A204.1 (cell line): ENCODE measurements around the gene STKLD1.

Source experiments
- FAIRE-seq: peaks from 2 replicates; lab custom pipeline; 2012; peaks lifted over from hg19 to GRCh38; lab: Jason Lieb, UNC

STKLD1 gene

DNA sequence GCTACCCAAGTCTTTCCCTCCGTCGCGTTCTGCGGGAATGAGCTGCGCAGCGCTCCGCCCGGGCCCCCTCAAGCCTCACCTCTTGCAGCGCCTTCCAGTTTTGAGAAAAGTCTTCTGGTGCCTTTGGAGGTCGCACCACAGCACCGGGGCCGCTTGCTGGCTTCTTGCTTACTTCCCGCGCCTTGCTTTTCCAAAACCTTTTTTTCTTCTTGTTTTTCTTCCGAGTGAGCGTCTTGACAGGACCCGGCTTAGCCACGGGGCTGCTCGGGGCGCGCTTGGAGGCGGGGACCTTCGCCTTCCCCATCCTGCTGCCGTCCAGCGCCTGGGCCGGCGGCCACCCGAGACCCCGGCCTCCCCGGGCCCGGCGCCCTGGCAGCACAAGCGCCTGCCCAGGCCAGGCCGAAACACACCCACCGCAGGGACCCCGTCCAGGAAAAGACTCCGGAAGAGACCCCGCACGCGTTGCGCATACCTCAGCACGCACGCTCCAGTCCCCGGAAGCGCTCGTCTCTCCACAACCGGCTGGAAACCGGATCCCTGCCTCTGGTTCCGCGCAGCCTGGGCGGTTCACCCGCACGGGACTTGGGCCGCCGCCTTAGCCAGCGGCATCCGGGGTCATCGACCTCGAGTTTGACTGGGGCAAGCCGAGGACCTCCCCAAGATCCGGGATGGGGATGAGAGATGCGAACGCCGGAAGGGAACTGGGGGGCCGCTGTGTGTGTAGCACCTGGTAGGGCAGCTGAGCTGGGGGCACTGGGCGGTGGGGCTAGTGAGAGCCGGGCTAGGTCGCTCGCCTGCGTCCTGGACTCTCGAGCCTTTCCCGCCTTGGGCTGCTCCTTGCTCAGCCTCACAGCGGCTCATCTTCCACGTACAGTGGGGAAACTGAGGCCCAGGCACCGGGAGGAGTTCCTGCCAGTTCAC is 41.6 kb downstream of the STKLD1 start, which contains the start of gene REXO4:
Gene REXO4 (minus strand): TSS at position 470 of the 921 bp plus-strand sequence. CDS start 166 bp downstream, at position 304.
- FAIRE-seq: no peak

DNA sequence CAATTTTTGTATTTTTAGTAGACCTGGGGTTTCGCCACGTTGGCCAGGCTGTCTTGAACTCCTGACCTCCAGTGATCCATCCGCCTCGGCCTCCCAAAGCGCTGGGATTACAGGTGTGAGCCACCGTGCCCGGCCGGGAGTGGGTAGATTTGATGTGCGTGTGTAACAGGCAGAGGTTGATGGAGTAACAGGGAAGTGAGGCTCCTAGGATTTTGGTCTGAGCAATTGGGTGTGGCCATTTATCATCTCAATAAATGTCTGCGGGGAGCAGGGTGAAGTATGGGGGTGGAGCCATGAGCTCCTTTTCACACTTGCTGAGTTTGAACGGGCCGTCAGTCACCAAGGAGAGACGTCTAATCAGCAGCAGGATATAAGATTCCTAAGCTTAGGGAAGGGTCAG is 42.8 kb downstream of the STKLD1 start:
- FAIRE-seq: no peak

GRCh38 chr9:133420392-133420827 is 44.2 kb downstream of the STKLD1 start:
- no peak for FAIRE-seq

DNA sequence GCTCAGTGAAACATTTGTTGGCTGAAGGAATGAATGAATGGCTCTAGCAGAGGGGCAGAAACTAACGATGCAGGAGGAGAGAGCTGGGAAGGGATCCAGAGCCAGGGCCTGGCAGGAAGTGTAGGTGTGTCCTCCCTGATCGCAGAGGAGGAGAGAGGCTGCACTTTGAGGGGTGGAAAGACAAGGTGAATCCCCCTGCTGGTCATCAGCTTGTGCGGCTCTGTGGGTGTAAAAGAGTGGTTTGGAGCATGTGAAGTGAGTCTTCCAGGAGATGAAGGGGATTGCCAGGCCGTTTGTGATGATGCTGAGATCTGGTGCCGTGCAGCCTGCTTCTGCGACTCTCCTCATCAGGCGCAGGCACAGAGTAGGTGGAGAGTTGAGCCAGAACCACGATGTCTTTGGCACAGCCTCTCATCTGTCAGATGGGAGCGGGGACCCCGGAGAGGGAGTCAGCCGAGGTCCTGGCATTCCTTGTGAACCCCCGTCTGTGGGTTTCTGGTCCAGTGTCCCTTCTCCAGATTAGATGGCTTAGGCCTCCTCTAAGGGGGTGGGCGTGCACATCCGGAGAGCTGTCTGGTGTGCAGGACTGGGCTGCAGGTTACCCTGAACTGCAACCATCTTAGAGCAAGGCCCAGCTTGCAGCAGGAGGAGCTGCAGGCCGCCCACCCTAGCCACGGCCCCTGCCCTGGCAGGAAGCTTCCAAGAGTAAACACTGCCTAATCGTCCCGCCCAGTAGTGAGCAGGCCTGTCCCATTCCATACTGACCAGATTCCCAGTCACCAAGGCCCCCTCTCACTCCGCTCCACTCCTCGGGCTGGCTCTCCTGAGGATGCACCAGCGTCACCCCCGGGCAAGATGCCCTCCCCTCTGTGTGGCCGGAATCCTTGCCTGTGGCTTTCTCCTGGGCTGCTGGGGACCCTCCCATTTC is 45.7 kb downstream of the STKLD1 start, which contains the start of gene ADAMTS13:
Gene ADAMTS13 (plus strand): TSS at position 753 of the 928 bp plus-strand sequence. CDS start 77 bp downstream, at position 830.
- FAIRE-seq: no peak

GRCh38 chr9:133423216-133423615 is 47.0 kb downstream of the STKLD1 start:
- FAIRE-seq: no peak

DNA sequence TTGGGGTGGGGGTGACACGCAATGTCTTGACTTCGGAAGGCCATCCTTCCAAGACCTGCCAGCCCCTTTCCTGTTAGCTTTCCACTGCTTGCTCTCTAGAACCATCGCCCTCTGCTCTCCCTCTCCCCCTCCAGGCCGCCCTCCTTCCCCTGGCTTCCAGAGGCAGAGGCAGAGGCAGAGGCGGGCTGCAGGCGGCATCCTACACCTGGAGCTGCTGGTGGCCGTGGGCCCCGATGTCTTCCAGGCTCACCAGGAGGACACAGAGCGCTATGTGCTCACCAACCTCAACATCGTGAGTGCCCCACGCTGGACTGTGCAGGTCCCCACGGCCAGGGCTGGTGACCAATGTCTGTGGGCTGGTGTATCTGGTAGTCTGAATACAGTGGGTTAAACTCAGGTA is 48.0 kb downstream of the STKLD1 start:
- no peak for FAIRE-seq

DNA sequence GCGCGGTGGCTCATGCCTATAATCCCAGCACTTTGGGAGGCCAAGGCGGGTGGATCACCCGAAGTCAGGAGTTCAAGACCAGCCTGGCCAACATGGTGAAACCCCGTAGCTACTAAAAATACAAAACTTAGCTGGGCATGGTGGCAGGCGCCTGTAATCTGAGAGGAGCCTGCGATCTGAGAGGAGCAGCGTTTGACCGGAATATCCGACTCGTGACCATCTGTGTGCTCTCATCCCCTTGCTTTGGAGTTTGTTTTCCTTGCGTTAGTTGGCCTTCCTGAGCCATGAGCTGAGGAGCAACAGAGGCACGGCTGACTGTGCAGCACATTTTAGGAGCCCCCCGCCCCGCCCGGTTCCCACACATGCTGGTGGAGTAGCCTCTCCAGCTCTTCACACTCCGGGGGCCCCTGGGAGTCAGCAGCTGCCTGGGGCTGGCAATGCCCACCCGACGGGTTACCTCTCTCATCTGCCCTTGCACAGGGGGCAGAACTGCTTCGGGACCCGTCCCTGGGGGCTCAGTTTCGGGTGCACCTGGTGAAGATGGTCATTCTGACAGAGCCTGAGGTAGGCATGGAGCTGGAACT is 49.0 kb downstream of the STKLD1 start:
- FAIRE-seq: no peak

- FAIRE-seq: no peak
Observed at GRCh38 chr9:133426011-133426410, 49.8 kb downstream of the STKLD1 start.

DNA sequence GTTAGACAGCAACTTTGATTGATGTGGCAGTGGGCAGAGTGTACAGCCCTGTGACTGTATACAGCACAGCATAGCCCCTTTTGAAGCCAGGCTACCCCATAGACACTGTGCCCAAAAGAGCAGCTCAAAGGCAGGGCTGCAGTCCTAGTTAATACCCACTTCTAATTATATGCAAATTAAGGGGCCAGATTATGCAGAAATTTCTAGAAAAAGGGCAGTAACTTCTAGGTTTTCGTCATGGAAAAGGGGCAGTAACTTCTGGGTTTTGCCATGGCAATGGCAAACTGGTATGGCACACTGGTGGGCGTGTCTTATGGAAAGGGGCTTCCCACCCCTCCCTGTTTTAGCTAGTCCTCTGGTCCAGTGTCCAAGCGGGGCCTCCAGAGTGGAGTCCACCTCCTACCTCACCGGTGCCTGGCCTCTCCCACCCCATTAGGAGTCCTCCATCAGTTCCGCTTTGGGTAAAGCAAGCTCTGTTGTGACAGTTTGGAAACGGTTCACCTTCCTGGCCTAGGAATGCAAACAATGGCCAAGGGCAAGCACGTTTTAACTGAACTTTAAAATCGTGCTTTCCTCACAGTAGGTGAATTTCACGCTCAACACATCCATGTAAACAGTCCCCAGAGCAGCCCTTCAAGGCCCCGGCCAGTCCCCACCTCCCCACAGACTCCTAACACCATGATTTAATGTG is 51.6 kb downstream of the STKLD1 start:
- FAIRE-seq: no peak

DNA sequence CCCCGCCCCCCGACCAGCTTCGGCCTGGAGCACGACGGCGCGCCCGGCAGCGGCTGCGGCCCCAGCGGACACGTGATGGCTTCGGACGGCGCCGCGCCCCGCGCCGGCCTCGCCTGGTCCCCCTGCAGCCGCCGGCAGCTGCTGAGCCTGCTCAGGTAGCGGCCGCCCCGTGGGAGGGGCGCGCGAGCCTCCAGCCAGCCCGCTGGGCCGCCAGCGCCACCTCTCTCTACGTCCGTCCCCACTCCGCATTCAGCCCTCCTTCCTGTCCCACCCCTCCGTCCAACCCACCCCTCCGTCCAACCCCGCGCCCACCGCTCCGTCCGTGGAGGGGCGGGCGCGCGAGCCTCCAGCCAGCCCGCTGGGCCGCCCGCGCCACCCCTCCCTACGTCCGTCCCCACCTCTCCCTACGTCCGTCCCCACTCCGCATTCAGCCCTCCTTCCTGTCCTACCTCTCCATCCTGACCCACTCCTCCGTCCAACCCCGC is 52.5 kb downstream of the STKLD1 start:
- FAIRE-seq: no peak

DNA sequence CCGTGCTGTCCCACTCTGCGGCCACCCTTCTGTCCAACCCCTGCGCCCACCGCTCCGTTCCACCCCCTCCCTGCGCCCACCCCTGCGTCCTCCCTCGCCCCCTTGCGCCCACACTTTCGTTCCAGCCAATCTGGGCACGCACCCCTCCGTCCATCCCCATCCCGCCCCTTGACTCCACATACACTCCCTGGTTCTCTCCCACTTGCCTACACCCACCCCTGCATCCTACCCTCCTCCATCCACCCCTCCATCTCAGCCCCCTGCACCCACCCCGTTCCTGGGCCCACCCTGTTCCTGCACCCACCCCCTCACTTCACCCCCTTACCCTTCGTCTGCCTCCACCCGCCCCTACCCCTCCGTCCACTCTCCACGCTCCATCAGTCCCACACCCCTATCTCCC is 53.0 kb downstream of the STKLD1 start:
- FAIRE-seq: no peak

DNA sequence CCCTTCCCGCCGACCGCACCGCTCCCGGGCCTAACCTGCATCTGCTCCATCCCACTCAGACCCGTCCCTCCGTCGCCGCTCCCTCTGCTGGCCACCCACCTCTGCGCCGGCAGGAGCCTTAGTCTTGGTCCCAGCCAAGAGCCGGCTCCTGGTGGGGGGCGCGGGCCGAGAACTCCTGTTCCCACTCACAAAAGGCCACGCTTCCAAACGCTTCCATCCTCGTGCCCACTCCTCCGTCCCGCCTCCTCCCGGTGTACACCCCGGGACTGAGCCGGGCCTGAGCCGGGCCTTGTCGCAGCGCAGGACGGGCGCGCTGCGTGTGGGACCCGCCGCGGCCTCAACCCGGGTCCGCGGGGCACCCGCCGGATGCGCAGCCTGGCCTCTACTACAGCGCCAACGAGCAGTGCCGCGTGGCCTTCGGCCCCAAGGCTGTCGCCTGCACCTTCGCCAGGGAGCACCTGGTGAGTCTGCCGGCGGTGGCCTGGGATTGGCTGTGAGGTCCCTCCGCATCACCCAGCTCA is 53.5 kb downstream of the STKLD1 start:
- no peak for FAIRE-seq

- FAIRE-seq: no peak
Observed at GRCh38 chr9:133430244-133430643, 54.1 kb downstream of the STKLD1 start.

DNA sequence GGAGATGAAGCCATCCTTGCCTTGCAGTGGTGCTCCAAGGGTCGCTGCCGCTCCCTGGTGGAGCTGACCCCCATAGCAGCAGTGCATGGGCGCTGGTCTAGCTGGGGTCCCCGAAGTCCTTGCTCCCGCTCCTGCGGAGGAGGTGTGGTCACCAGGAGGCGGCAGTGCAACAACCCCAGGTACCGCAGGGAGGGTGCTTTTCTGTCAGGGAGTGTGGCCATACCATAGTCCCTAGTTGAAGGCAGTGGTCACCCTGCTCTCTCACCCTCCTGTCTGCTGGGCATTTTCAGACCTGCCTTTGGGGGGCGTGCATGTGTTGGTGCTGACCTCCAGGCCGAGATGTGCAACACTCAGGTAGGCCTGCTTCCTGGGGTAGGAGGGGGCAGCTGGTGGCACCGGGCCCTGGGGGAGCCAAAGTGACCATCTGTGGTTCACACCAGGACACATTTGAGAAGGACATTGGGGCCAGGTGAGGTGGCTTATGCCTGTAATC is 57.2 kb downstream of the STKLD1 start:
- FAIRE-seq: no peak

GRCh38 chr9:133436681-133437080 is 60.5 kb downstream of the STKLD1 start:
- no peak for FAIRE-seq

- FAIRE-seq: no peak
Observed at GRCh38 chr9:133437753-133438531, 61.8 kb downstream of the STKLD1 start.

DNA sequence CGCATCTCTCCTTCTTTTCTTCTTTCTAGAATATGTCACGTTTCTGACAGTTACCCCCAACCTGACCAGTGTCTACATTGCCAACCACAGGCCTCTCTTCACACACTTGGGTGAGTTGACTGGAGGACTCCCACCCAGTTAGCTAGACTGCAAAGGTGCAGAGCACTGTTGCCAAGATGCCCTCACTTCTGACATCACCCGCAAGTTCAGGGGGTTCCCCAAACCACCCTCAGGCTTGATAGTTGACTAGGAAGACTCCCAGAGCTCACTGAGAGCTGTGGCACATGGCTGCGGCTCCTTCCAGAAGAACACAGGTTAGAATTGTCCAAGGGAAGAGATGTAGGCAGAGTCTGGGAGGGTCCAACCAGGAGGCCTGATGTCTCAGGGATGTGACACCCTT is 63.2 kb downstream of the STKLD1 start:
- FAIRE-seq: no peak

- no peak for FAIRE-seq
Observed at GRCh38 chr9:133440874-133441273, 64.7 kb downstream of the STKLD1 start.

DNA sequence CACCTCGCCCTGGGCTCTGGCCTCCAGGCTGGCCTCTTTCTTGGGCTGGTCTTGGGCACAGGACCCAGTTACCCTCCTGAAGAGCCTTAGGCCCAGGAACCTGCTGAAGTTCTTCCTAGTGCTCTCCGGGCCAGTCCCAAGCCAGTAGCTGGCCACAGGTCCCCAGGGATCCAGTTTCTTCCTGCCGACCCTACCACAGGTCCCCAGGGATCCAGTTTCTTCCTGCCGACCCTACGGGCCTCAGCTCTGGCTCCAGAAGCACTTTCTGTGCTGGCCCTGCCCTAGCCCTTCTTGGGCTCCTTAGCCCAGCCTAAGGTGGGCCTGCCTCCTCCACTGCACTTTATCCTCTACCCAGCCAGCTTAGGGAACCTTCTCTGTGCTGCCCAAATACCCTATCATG is 65.4 kb downstream of the STKLD1 start:
- FAIRE-seq: no peak

DNA sequence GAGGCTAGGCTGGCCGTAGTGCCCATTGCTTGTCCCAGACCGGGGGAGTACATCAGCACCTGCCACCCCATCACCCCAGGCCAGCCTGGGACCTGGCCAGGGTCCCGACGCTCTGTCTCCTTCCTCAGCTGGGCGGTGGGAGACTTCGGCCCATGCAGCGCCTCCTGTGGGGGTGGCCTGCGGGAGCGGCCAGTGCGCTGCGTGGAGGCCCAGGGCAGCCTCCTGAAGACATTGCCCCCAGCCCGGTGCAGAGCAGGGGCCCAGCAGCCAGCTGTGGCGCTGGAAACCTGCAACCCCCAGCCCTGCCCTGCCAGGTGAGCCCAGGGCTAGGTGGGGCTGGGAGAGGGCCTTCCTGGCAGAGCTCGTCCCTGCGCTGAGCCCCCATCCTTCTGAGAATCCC is 67.1 kb downstream of the STKLD1 start:
- no peak for FAIRE-seq
